ENCODE data around the gene ACP5.

GRCh38 chr19:11587975-11588631 is 10.7 kb upstream of the ACP5 start:
- TF ChIP-seq CTCF (conservative IDR thresholded peaks at IDR 0.05; ENCODE audit: low read depth, low read length) (no peak), BHLHE40 (IDR thresholded peaks at IDR 0.05; ENCODE audit: low read depth, low read length) (no peak)

Measured in IMR-90 (cell line).